K562 (cell line): ENCODE measurements around the gene SHLD2. TPM values are rescaled to one million over a fixed set of nuclear protein-coding genes. Genes with fewer than 3 reads are reported as not detected.
"Not testable (repeated sequence)": the region's sequence is repeated elsewhere in the genome, so short reads cannot be mapped to it uniquely, and the experiment has no call there.

Experiments
- ATAC-seq: fragments of 200-7000 bp; cut with Tn5 transposase; 3 replicates; pipeline ENCODE4 v1.9.1; 2020; ENCODE audit warnings: moderate library complexity
- BruUV-seq: library from RNA; stranded (reverse); fragments of 400-500 nt; replicated peaks from 2 replicates; lab custom pipeline; 2021; lab: Mats Ljungman, UMichigan
- CTCF ChIA-PET: fragments of 300-600 bp; formaldehyde crosslinking; extraction: SDS; loops from one replicate; lab custom pipeline; 2021; ENCODE audit warnings: low intra/inter-chr PET ratio; lab: Yijun Ruan, JAX
- POLR2A ChIA-PET: fragments of 300-600, 350-650 bp; sonication (Branson Sonifier 250); formaldehyde crosslinking; extraction: SDS; loops from one replicate; lab custom pipeline; 2021; ENCODE audit warnings: antibody characterized with exemption, inconsistent platforms; lab: Yijun Ruan, JAX
- DNase-seq, 4 experiments: peaks; one replicate each; pipeline versions ENCODE4 v3.0.0 to v3.0.0-alpha.2; 2011 to 2018; ENCODE audit warnings: low spot score in 3 of 4, mixed read lengths in 3 of 4; ENCODE audit errors: extremely low read depth in 1 of 4
- FAIRE-seq: peaks from 2 replicates; lab custom pipeline; 2011; peaks lifted over from hg19 to GRCh38; lab: Jason Lieb, UNC
- H2AFZ ChIP-seq: 2 replicates; pipeline ENCODE4 v1.6.0; 2011; ENCODE audit warnings: low read depth, low read length, control low read depth, inconsistent platforms
- H3K27ac ChIP-seq: fragments of 200-600 bp; 3 replicates; pipeline ENCODE4 v1.8.0; 2011; ENCODE audit warnings: low read depth, mild to moderate bottlenecking, control low read depth, inconsistent platforms, low read length, moderate library complexity, mixed read lengths; ENCODE audit errors: extremely low read depth
- H3K27me3 ChIP-seq, 2 experiments: fragments of 300-600 bp in 1 of 2; 2 replicates in 1 of 2; 3 replicates in 1 of 2; pipeline versions ENCODE4 v1.6.0 to v1.8.0; 2011; ENCODE audit warnings: inconsistent platforms in 2 of 2, low read length in 2 of 2, mild to moderate bottlenecking in 1 of 2, mixed read lengths in 1 of 2, moderate library complexity in 1 of 2; ENCODE audit not compliant: control insufficient read depth in 2 of 2, insufficient read depth in 2 of 2
- H3K36me3 ChIP-seq: fragments of 300-600 bp; 3 replicates; pipeline ENCODE4 v1.8.0; 2011; ENCODE audit warnings: mild to moderate bottlenecking, low read length, inconsistent platforms; ENCODE audit not compliant: control insufficient read depth, insufficient read depth
- H3K4me1 ChIP-seq, 2 experiments: fragments of 200-600 bp in 1 of 2; replicated peaks in 1 of 2; 2 replicates in 1 of 2; 3 replicates in 1 of 2; pipeline versions ENCODE4 v1.5.1 to v1.8.0; 2011; ENCODE audit warnings: inconsistent platforms in 2 of 2, low read length in 2 of 2, mild to moderate bottlenecking in 1 of 2, mixed read lengths in 1 of 2, moderate library complexity in 1 of 2; ENCODE audit not compliant: control insufficient read depth in 2 of 2, insufficient read depth in 2 of 2
- H3K4me2 ChIP-seq: 2 replicates; pipeline ENCODE4 v1.6.1; 2011; ENCODE audit warnings: low read length, control low read depth, inconsistent platforms, mixed read lengths; ENCODE audit not compliant: insufficient read depth
- H3K4me3 ChIP-seq: fragments of 200-600 bp; sonication (generic), shearing (Covaris generic); 2 replicates; pipeline ENCODE4 v1.5.1; 2016; ENCODE audit warnings: control low read depth, inconsistent platforms
- H3K79me2 ChIP-seq: fragments of 200-600 bp; 3 replicates; pipeline ENCODE4 v1.8.0; 2011; ENCODE audit warnings: low read length, inconsistent platforms; ENCODE audit not compliant: control insufficient read depth, insufficient read depth
- H3K9ac ChIP-seq, 2 experiments: 2 replicates each; pipeline versions ENCODE4 v1.6.0 to v1.6.1; 2011; ENCODE audit warnings: low read depth in 2 of 2, low read length in 2 of 2, control low read depth in 1 of 2, inconsistent platforms in 1 of 2, mild to moderate bottlenecking in 1 of 2, mixed read lengths in 1 of 2; ENCODE audit not compliant: insufficient read depth in 1 of 2
- H3K9me1 ChIP-seq: one replicate; pipeline ENCODE4 v1.6.0; 2011; ENCODE audit warnings: inconsistent platforms, mild to moderate bottlenecking, low read length, moderate library complexity; ENCODE audit not compliant: control insufficient read depth, insufficient read depth
- H3K9me3 ChIP-seq: replicated peaks from 2 replicates; pipeline ENCODE4 v1.5.1; 2011; ENCODE audit warnings: low read depth, low read length, inconsistent platforms; ENCODE audit not compliant: control insufficient read depth, insufficient read depth
- H4K20me1 ChIP-seq: replicated peaks from 2 replicates; pipeline ENCODE4 v1.6.1; 2011; ENCODE audit warnings: low read length, inconsistent platforms, mixed read lengths; ENCODE audit not compliant: control insufficient read depth, insufficient read depth
- DACH1 ChIP-seq: fragments of 450-650 bp; IDR thresholded peaks from 2 replicates; pipeline ENCODE4 v1.6.1; 2018; ENCODE audit not compliant: partially characterized antibody
- NEUROD1 ChIP-seq: fragments of 150-350 bp; IDR thresholded peaks from 2 replicates; pipeline ENCODE4 v1.6.1; 2014; ENCODE audit warnings: borderline replicate concordance, low read length, low read depth; ENCODE audit not compliant: partially characterized antibody
- POLR2A ChIP-seq: fragments of 450-650 bp; conservative IDR thresholded peaks from 2 replicates; pipeline ENCODE4 v1.6.1; 2016
- PRMT5 ChIP-seq: sonication (generic); formaldehyde crosslinking; IDR thresholded peaks from 2 replicates; pipeline ENCODE4 v1.5.0; 2020; ENCODE audit warnings: missing genetic modification reagents
- STAT5B ChIP-seq: fragments of 250-450 bp; sonication (Bioruptor Pico); IDR thresholded peaks from 2 replicates; pipeline ENCODE4 v1.8.0; 2021; ENCODE audit warnings: mild to moderate bottlenecking, inconsistent platforms
- WGBS: fragments of 100-300 bp; shearing (Covaris generic); methylation state at CpG from one replicate; pipeline ENCODE4 v1.1.6; 2016; ENCODE audit warnings: low coverage, mixed read lengths; ENCODE audit not compliant: insufficient coverage; ENCODE audit errors: missing lambda C conversion rate; 5-methylcytosine and 5-hydroxymethylcytosine counted together
- in situ Hi-C: fragments of 300-500 bp; cut with MboI; formaldehyde crosslinking; loops from 4 replicates; pipeline ENCODE4 v1.15.0; 2018; ENCODE audit warnings: inconsistent platforms, mixed read lengths
- intact Hi-C: fragments of 100-400 bp; cut with micrococcal nuclease; formaldehyde crosslinking; loops from 2 replicates; pipeline ENCODE4 v1.14.2; 2022
- polyA plus RNA-seq, 8 experiments: library from polyadenylated mRNA; depleted of rRNA in 4 of 8; stranded (reverse) in 5 of 8; unstranded in 3 of 8; fragments of >200 nt; fragmentation: Nextera tagmentation in 2 of 8; fragmentation: Illumina TruSeq in 1 of 8; extraction: Ambion mirVana in 2 of 8; extraction: Trizol in 1 of 8; gene quantifications; 2 replicates each; pipeline versions ENCODE4 v1.2.1 to v1.2.3, GENCODE V29; 2011 to 2014; ENCODE audit warnings: inconsistent platforms in 1 of 8, missing spikeins in 1 of 8
- total RNA-seq, 7 experiments: library from RNA; depleted of rRNA in 6 of 7; stranded (reverse); fragments of >200 nt in 6 of 7; fragmentation: Illumina TruSeq in 2 of 7; extraction: Trizol in 2 of 7; gene quantifications; 2 replicates each; pipeline versions ENCODE4 v1.2.1 to v1.2.3, GENCODE V29; 2011 to 2021; ENCODE audit warnings: low replicate concordance in 1 of 7
- TF ChIP-seq, protein P1 (sequence below): fragments of 250-450 bp; sonication (Bioruptor Pico); IDR thresholded peaks from 2 replicates; pipeline ENCODE4 v1.8.0; 2022; ENCODE audit warnings: moderate library complexity, mild to moderate bottlenecking, inconsistent platforms

SHLD2 gene
- total and polyA plus RNA-seq, 9 of the 15 experiments (the other 6 are each of a cell fraction or from before 2014, with no cell fraction given), result 21.6 to 51.2 (median 39.4) TPM

GRCh38 chr10:87105446-87106124, 10.6 kb downstream of the SHLD2 start (continued):
- no peak for TF ChIP-seq PRMT5 (CRISPR knock-in tag)
- TF ChIP-seq, protein P1, sequence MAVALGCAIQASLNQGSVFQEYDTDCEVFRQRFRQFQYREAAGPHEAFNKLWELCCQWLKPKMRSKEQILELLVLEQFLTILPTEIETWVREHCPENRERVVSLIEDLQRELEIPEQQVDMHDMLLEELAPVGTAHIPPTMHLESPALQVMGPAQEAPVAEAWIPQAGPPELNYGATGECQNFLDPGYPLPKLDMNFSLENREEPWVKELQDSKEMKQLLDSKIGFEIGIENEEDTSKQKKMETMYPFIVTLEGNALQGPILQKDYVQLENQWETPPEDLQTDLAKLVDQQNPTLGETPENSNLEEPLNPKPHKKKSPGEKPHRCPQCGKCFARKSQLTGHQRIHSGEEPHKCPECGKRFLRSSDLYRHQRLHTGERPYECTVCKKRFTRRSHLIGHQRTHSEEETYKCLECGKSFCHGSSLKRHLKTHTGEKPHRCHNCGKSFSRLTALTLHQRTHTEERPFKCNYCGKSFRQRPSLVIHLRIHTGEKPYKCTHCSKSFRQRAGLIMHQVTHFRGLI, result no peak
- no peak for TF ChIP-seq NEUROD1
- TF ChIP-seq STAT5B (CRISPR knock-in tag), result no peak
- no peak for TF ChIP-seq POLR2A
- TF ChIP-seq DACH1, result no peak
- TF ChIP-seq, all 486 proteins: peak for 0

DNA sequence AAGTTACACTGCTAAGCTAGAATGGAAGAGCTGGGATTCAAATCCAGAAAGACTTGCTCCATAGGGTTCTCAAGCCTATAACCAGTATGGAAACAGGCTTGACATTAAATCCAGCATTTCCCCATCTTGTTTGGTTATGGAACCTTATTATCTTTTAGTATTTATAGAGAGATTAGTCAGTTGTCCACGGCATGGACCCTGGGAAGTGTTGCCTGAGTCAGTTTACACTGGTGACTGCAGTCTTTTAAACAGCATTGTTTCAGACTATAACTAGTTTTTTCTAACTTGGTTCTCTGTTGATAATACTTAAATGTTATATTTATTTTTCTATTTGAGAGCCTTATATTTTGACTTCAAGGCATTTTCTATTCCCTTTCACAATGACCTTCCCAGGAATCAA, 23.1 kb downstream of the SHLD2 start:
- in situ Hi-C loops, H2AFZ ChIP-seq, POLR2A ChIA-PET, intact Hi-C loops, H3K27me3 ChIP-seq, H3K9me1 ChIP-seq, H3K27ac ChIP-seq, BruUV-seq, FAIRE-seq, H4K20me1 ChIP-seq, H3K36me3 ChIP-seq, H3K4me1 ChIP-seq, H3K9ac ChIP-seq, H3K9me3 ChIP-seq, CTCF ChIA-PET, H3K4me3 ChIP-seq, DNase-seq, H3K4me2 ChIP-seq, H3K79me2 ChIP-seq, ATAC-seq: not testable (repeated sequence)
- WGBS, result no CpG with 5 or more reads among the region's 1 CpG

DNA sequence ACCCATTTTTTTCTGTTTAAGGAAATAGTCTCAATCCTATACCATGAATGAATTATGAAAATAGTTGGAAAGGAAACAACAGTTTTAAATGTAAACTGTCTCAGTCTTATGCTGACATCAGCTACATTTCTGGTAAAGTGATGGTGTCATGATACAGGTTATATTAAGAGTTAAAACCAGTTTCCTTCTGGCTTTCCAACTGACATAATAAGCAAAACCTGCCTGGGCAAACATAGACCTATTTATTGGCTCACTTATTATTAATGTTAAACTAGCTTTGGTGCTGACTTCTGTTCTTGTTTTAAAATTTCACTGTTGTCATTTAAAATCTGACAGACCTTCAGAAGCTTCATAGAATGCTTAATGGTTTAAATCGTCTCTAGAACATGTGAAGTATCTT, 24.0 kb downstream of the SHLD2 start:
- H3K27me3 ChIP-seq, BruUV-seq, FAIRE-seq, H3K4me2 ChIP-seq, intact Hi-C loops, H3K4me3 ChIP-seq, H3K79me2 ChIP-seq, H3K36me3 ChIP-seq, ATAC-seq, CTCF ChIA-PET, H3K4me1 ChIP-seq, DNase-seq, H3K9ac ChIP-seq, H3K9me1 ChIP-seq, POLR2A ChIA-PET, in situ Hi-C loops, H2AFZ ChIP-seq, H3K27ac ChIP-seq, H4K20me1 ChIP-seq, H3K9me3 ChIP-seq: not testable (repeated sequence)
- no CpG with 5 or more reads among the region's 1 CpG for WGBS

DNA sequence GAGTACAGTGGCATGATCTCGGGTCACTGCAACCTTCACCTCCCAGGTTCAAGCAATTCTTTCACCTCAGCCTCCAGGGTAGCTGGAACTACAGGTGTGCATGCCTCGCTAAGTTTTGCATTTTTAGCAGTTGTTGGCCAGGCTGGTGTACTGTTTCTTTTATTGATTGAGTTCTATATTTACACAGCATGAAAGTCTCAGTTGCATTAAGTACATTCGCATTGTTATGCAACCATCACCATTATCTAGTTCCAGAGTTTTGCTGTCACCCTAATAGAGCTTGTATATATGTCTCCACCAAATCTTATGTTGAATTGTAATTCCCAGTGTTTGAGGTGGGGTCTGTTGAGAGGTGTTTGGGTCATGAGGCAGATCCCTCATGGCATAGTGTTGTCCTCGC, 28.3 kb downstream of the SHLD2 start:
- DNase-seq, H3K36me3 ChIP-seq, CTCF ChIA-PET, H2AFZ ChIP-seq, in situ Hi-C loops, H4K20me1 ChIP-seq, H3K27me3 ChIP-seq, H3K27ac ChIP-seq, ATAC-seq, POLR2A ChIA-PET, intact Hi-C loops, FAIRE-seq, H3K4me2 ChIP-seq, H3K4me1 ChIP-seq, H3K79me2 ChIP-seq, H3K9me3 ChIP-seq, H3K9ac ChIP-seq, H3K4me3 ChIP-seq, H3K9me1 ChIP-seq, BruUV-seq: not testable (repeated sequence)
- WGBS, result 71% methylated on average over 2 of the region's 4 CpGs
